B cell (primary cell): ENCODE measurements around the gene TMED5. TPM values are rescaled to one million over a fixed set of nuclear protein-coding genes. Genes with fewer than 3 reads are reported as not detected.

ENCODE experiments used
- ATAC-seq: fragments of 200-7000 bp; cut with Tn5 transposase; one replicate; pipeline ENCODE4 v1.10.0; 2021; ENCODE audit warnings: low read depth, mild to moderate bottlenecking, moderate number of reproducible peaks, moderate library complexity
- CTCF ChIA-PET: fragments of 350-600 bp; sonication (Branson Sonifier 250); formaldehyde crosslinking; loops from one replicate; lab custom pipeline; 2021; ENCODE audit warnings: antibody characterized with exemption, inconsistent platforms; lab: Charles Lee
- POLR2A ChIA-PET: fragments of 350-600 bp; sonication (Branson Sonifier 250); formaldehyde crosslinking; loops from one replicate; lab custom pipeline; 2021; ENCODE audit warnings: antibody characterized with exemption; lab: Charles Lee
- DNase-seq: peaks from one replicate; pipeline ENCODE4 v3.0.0; 2013
- H2AFZ ChIP-seq: 2 replicates; pipeline ENCODE4 v1.6.1; 2012; ENCODE audit warnings: mild to moderate bottlenecking, low read depth, low read length; ENCODE audit not compliant: insufficient read depth, poor library complexity, severe bottlenecking
- H3K27ac ChIP-seq, 2 donors: 1 replicate in 1 of 2; 2 replicates in 1 of 2; pipeline ENCODE4 v1.5.1; 2012 to 2013; ENCODE audit warnings: low read length in 2 of 2, mild to moderate bottlenecking in 2 of 2, moderate library complexity in 1 of 2
- H3K27me3 ChIP-seq, 4 experiments: fragments of 200-600 bp in 1 of 4; sonication (generic) in 1 of 4; replicated peaks in 1 of 4; 1 replicate in 2 of 4; 2 replicates in 2 of 4; pipeline versions ENCODE4 v1.6.1 to v1.7.0; 2013 to 2016; ENCODE audit warnings: low read length in 3 of 4, mild to moderate bottlenecking in 2 of 4, mixed read lengths in 1 of 4, moderate library complexity in 1 of 4; ENCODE audit not compliant: insufficient read depth in 4 of 4, control insufficient read depth in 3 of 4; ENCODE audit errors: control extremely low read depth in 1 of 4
- H3K36me3 ChIP-seq, 2 experiments: replicated peaks in 1 of 2; 1 replicate in 1 of 2; 2 replicates in 1 of 2; pipeline versions ENCODE4 v1.6.1 to v1.7.1; 2013; ENCODE audit warnings: low read length in 1 of 2; ENCODE audit not compliant: insufficient read depth in 2 of 2, control insufficient read depth in 1 of 2; ENCODE audit errors: control extremely low read depth in 1 of 2, extremely low read depth in 1 of 2
- H3K4me1 ChIP-seq, 2 donors: fragments of 200-600 bp in 1 of 2; sonication (generic) in 1 of 2; 1 replicate in 1 of 2; 2 replicates in 1 of 2; pipeline versions ENCODE4 v1.5.1 to v1.6.1; 2013 to 2017; ENCODE audit warnings: low read length in 2 of 2; ENCODE audit not compliant: control insufficient read depth in 2 of 2, insufficient read depth in 2 of 2
- H3K4me2 ChIP-seq: replicated peaks from 2 replicates; pipeline ENCODE3; 2012; ENCODE audit warnings: mild to moderate bottlenecking, low read depth, low read length; ENCODE audit not compliant: poor library complexity, severe bottlenecking
- H3K4me3 ChIP-seq, 5 experiments: fragments of 200-600 bp in 1 of 5; sonication (generic) in 1 of 5; 1 replicate in 3 of 5; 2 replicates in 2 of 5; pipeline versions ENCODE4 v1.5.1 to v1.7.0; 2011 to 2016; ENCODE audit warnings: low read length in 4 of 5, mild to moderate bottlenecking in 4 of 5, low read depth in 2 of 5, control low read depth in 1 of 5, moderate library complexity in 1 of 5; ENCODE audit not compliant: insufficient read depth in 1 of 5; ENCODE audit errors: control extremely low read depth in 1 of 5, extremely low read depth in 1 of 5
- H3K79me2 ChIP-seq: fragments of 200-600 bp; sonication (generic); one replicate; pipeline ENCODE4 v1.6.0; 2016; ENCODE audit warnings: low read length; ENCODE audit not compliant: control insufficient read depth, insufficient read depth
- H3K9ac ChIP-seq: fragments of 200-600 bp; sonication (generic); 2 replicates; pipeline ENCODE4 v1.6.1; 2017; ENCODE audit warnings: mild to moderate bottlenecking, low read length, moderate library complexity
- H3K9me3 ChIP-seq, 3 donors: one replicate each; pipeline versions ENCODE4 v1.6.1 to v1.7.1; 2013; ENCODE audit warnings: low read length in 2 of 3; ENCODE audit not compliant: control insufficient read depth in 2 of 3, insufficient read depth in 1 of 3; ENCODE audit errors: control extremely low read depth in 1 of 3
- H4K20me1 ChIP-seq: 2 replicates; pipeline ENCODE4 v1.6.0; 2012; ENCODE audit warnings: mild to moderate bottlenecking, low read length; ENCODE audit not compliant: insufficient read depth, control insufficient read depth, poor library complexity, severe bottlenecking
- H3K27ac Mint-ChIP-seq: one replicate; pipeline ENCODE4 v1.8.0; 2021; ENCODE audit warnings: mixed read lengths
- H3K27me3 Mint-ChIP-seq: one replicate; pipeline ENCODE4 v1.8.0; 2021; ENCODE audit warnings: mixed read lengths
- H3K4me1 Mint-ChIP-seq: one replicate; pipeline ENCODE4 v1.8.0; 2021; ENCODE audit warnings: mixed read lengths
- H3K4me3 Mint-ChIP-seq: one replicate; pipeline ENCODE4 v1.8.0; 2021; ENCODE audit warnings: mixed read lengths
- H3K9me3 Mint-ChIP-seq: one replicate; pipeline ENCODE4 v1.8.0; 2022; ENCODE audit warnings: mixed read lengths; ENCODE audit not compliant: insufficient read depth
- CTCF ChIP-seq: fragments of 200-600 bp; IDR thresholded peaks from one replicate; pipeline ENCODE4 v1.8.0; 2022; ENCODE audit warnings: antibody characterized with exemption, mild to moderate bottlenecking
- EZH2 ChIP-seq: IDR thresholded peaks from 2 replicates; pipeline ENCODE4 v1.6.1; 2012; ENCODE audit warnings: borderline replicate concordance, low read depth, mild to moderate bottlenecking, moderate library complexity, low read length; ENCODE audit not compliant: insufficient read depth, poor library complexity, severe bottlenecking
- WGBS: methylation state at CpG from one replicate; pipeline ENCODE4 v1.1.5; 2013; ENCODE audit warnings: missing lambda C conversion rate; ENCODE audit not compliant: insufficient coverage; 5-methylcytosine and 5-hydroxymethylcytosine counted together
- intact Hi-C: fragments of 100-400 bp; cut with micrococcal nuclease; formaldehyde crosslinking; loops from one replicate; pipeline ENCODE4 v1.10.0; 2022
- polyA plus RNA-seq: library from polyadenylated mRNA; depleted of rRNA; stranded (reverse); fragments of >200 nt; gene quantifications from 2 replicates; pipeline ENCODE4 v1.2.3, GENCODE V29; 2012
- total RNA-seq, 2 donors: library from RNA; stranded (reverse); fragments of 120-200 nt in 1 of 2; gene quantifications; 1 replicate in 1 of 2; 2 replicates in 1 of 2; pipeline versions ENCODE4 v1.2.3 to v1.2.4, GENCODE V29; 2013 to 2022

Gene TMED5
- total and polyA plus RNA-seq, 2 donors (not counting 1 experiment from before 2014, with no cell fraction given) = 23.7 to 46.1 TPM

DNA sequence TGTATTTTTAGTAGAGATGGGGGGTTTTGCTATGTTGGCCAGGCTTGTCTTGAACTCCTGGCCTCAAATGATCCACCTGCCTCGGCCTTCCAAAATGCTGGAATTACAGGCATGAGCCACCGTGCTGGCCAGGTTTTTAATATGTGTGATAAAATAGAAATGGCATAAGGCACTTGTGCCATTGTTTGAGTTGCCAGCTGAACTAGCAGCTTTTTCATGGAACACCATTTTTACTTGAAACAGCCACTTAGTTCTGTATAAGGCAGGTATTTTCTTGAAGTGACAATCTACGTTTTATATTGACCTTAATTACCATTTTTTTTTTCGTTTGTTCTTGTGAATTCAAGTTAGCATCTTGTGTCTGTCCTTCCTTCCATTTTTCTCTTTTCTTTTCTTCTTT is 72.8 kb downstream of the TMED5 start:
- no peak for DNase-seq
- ChIA-PET POLR2A (no interaction called here), CTCF (no interaction called here)
- Histone ChIP-seq H3K36me3 (peaks cover 6 to 18% of the 10 kb centered on the region in 2 experiments), H3K4me1 (peaks cover 0 to 15% of the 10 kb centered on the region in 2 donors), H4K20me1 (peaks cover 43% of the 10 kb centered on the region), H3K27me3 (no peaks in the 10 kb centered on the region), H3K9me3 (peaks cover 0 to 11% (median 9%) of the 10 kb centered on the region in 3 donors), H3K4me2 (no peak overlapping the region), H3K79me2 (peaks cover 85% of the 10 kb centered on the region), H3K4me3 (no peak overlapping the region), H3K9ac (no peak overlapping the region), H2AFZ (no peak overlapping the region), H3K27ac (no peak overlapping the region)
- TF ChIP-seq CTCF = no peak
- no peak for TF ChIP-seq EZH2
- Mint-ChIP-seq H3K27me3 (no peaks in the 10 kb centered on the region), H3K4me3 (no peak overlapping the region), H3K27ac (no peak overlapping the region), H3K9me3 (peaks cover 7% of the 10 kb centered on the region), H3K4me1 (peaks cover 44% of the 10 kb centered on the region)
- no peak for ATAC-seq
- 100% methylated on average over 1 of the region's 4 CpGs for WGBS
- intact Hi-C loops = no loop called here

- Histone ChIP-seq H3K9ac (no peak overlapping the region), H3K4me3 (no peak overlapping the region), H3K4me2 (no peak overlapping the region), H4K20me1 (peaks cover 53% of the 10 kb centered on the region), H3K4me1 (peaks cover 0 to 6% of the 10 kb centered on the region in 2 donors), H3K36me3 (peaks cover 6 to 18% of the 10 kb centered on the region in 2 experiments), H3K27me3 (no peaks in the 10 kb centered on the region), H3K79me2 (peaks cover 92% of the 10 kb centered on the region), H3K27ac (no peak overlapping the region), H2AFZ (no peak overlapping the region), H3K9me3 (peaks cover 0 to 11% (median 9%) of the 10 kb centered on the region in 3 donors)
- H3K4me3 Mint-ChIP-seq = no peak overlapping the region
- peaks cover 7% of the 10 kb centered on the region for H3K9me3 Mint-ChIP-seq
- WGBS = no CpG with 5 or more reads among the region's 2 CpGs
- CTCF ChIA-PET = no interaction called here
- DNase-seq (no peak), ATAC-seq (no peak)
- H3K27me3 Mint-ChIP-seq = no peaks in the 10 kb centered on the region
- H3K4me1 Mint-ChIP-seq = peaks cover 42% of the 10 kb centered on the region
- H3K27ac Mint-ChIP-seq = no peak overlapping the region
- POLR2A ChIA-PET = no interaction called here
- intact Hi-C loops = no loop called here
- TF ChIP-seq CTCF (no peak), EZH2 (no peak)
These were observed 74.0 kb downstream of the TMED5 start for GRCh38 chr1:93106226-93106625.
